Activated CD4-positive, alpha-beta T cell treated with anti-CD3 and anti-CD28 coated beads, Interleukin-2, Interleukin-6, amounts not matched to agents 100 ng/mL and 50 ng/mL, durations not matched to agents 16 hours and 8 hours (primary cell): ENCODE data around the gene ADGRL3.

Source experiments
- DNase-seq: peaks from one replicate; pipeline ENCODE4 v3.0.0-alpha.2; 2020

ADGRL3 gene

GRCh38 chr4:61200187-61200915 lies at the start of gene ADGRL3:
Gene ADGRL3, plus strand, starts transcription at chr4:61200326.
- no peak for DNase-seq

GRCh38 chr4:61152433-61152832 lies 47.7 kb upstream of the ADGRL3 start:
- DNase-seq = no peak

- no peak for DNase-seq
Measured at GRCh38 chr4:61160478-61160877, 39.6 kb upstream of the ADGRL3 start.

GRCh38 chr4:61162116-61162515 lies 38.0 kb upstream of the ADGRL3 start:
- no peak for DNase-seq

- DNase-seq = no peak
Measured at GRCh38 chr4:61173799-61174198, 26.3 kb upstream of the ADGRL3 start.

- DNase-seq = no peak
Measured at GRCh38 chr4:61175495-61175894, 24.6 kb upstream of the ADGRL3 start.

GRCh38 chr4:61177367-61177766 lies 22.8 kb upstream of the ADGRL3 start:
- no peak for DNase-seq

- no peak for DNase-seq
Measured at GRCh38 chr4:61180405-61180804, 19.7 kb upstream of the ADGRL3 start.

GRCh38 chr4:61182915-61183314 lies 17.2 kb upstream of the ADGRL3 start:
- no peak for DNase-seq

- DNase-seq = no peak
Measured at GRCh38 chr4:61185288-61185687, 14.8 kb upstream of the ADGRL3 start.

GRCh38 chr4:61192392-61192791 lies 7.7 kb upstream of the ADGRL3 start:
- DNase-seq = no peak

GRCh38 chr4:61193863-61194262 lies 6.3 kb upstream of the ADGRL3 start:
- DNase-seq = no peak

GRCh38 chr4:61194571-61194970 lies 5.6 kb upstream of the ADGRL3 start:
- no peak for DNase-seq

GRCh38 chr4:61195101-61195500 lies 5.0 kb upstream of the ADGRL3 start:
- DNase-seq = no peak

- no peak for DNase-seq
Measured at GRCh38 chr4:61198686-61199085, 1.4 kb upstream of the ADGRL3 start.

- no peak for DNase-seq
Measured at GRCh38 chr4:61199873-61200186, 296 bp upstream of the ADGRL3 start.

GRCh38 chr4:61200916-61201526 lies 895 bp downstream of the ADGRL3 start:
- no peak for DNase-seq

- DNase-seq = no peak
Measured at GRCh38 chr4:61201561-61201960, 1.4 kb downstream of the ADGRL3 start.

GRCh38 chr4:61201961-61202637 lies 2.0 kb downstream of the ADGRL3 start:
- DNase-seq = no peak

- no peak for DNase-seq
Measured at GRCh38 chr4:61202638-61203435, 2.7 kb downstream of the ADGRL3 start.

- no peak for DNase-seq
Measured at GRCh38 chr4:61203436-61203790, 3.3 kb downstream of the ADGRL3 start.

- DNase-seq = no peak
Measured at GRCh38 chr4:61204353-61205060, 4.4 kb downstream of the ADGRL3 start.

GRCh38 chr4:61205066-61205465 lies 4.9 kb downstream of the ADGRL3 start:
- no peak for DNase-seq
